ENCODE results near the gene FHL1.

DNA sequence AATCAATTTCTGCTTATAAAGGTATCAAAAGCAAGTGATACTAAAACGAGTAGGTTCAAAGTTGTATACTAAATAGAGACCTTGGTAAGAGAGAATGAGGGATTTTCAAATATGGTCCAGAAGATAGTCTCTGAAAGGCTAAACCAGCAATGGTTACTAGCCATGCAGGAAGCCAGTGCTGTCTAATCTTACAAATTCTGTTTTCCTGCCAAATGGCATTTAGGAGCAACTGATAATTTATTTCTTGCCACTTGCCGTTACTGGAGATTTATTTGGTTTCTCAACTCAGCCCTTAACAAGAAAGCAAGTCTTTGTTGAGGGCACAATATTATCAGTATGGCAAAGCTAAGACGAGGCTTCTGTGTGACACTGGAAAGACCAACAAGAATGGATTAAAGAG, 56.6 kb downstream of the FHL1 start:
- TF ChIP-seq CTCF (IDR thresholded peaks at IDR 0.05; ENCODE audit: low read depth, low read length), result no peak
- no peak for TF ChIP-seq EZH2phosphoT487 (IDR thresholded peaks at IDR 0.05; ENCODE audit: low read depth)
